ENCODE data around the gene KLK10.
A peak's percentile ranks its signal among the peaks of the same experiment; 100 is the strongest.

GRCh38 chr19:51020988-51021651 lies 1.6 kb upstream of the KLK10 start:
- TF ChIP-seq CTCF (conservative IDR thresholded peaks at IDR 0.05) (peak; percentile 85), EZH2 (IDR thresholded peaks at IDR 0.05; ENCODE audit: low read depth) (no peak)

All from PC-9 (cell line).